ENCODE results near the gene NDUFA7. TPM values are rescaled to one million over a fixed set of nuclear protein-coding genes. Genes with fewer than 3 reads are reported as not detected.

The NDUFA7 gene
- total RNA-seq, 1 experiment from 2014 or later, result 76.4 TPM

DNA sequence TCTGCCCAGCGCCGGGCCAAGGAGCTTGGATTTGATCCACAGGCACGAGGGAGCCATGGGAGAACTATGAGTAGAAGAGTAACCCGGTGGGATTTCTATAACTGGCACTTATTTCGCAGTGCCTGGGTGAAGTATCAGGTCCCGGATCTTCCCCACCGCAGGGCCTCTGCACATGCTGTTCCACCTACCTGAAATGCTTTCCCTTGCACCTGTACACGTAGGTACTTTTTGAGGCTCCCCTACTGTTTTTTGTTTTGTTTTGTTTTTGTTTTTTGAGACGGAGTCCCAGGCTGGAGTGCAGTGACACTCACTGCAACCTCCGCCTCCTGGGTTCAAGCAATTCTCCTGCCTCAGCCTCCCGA, 22.3 kb upstream of the NDUFA7 start (continued):
- TF ChIP-seq, protein P1, sequence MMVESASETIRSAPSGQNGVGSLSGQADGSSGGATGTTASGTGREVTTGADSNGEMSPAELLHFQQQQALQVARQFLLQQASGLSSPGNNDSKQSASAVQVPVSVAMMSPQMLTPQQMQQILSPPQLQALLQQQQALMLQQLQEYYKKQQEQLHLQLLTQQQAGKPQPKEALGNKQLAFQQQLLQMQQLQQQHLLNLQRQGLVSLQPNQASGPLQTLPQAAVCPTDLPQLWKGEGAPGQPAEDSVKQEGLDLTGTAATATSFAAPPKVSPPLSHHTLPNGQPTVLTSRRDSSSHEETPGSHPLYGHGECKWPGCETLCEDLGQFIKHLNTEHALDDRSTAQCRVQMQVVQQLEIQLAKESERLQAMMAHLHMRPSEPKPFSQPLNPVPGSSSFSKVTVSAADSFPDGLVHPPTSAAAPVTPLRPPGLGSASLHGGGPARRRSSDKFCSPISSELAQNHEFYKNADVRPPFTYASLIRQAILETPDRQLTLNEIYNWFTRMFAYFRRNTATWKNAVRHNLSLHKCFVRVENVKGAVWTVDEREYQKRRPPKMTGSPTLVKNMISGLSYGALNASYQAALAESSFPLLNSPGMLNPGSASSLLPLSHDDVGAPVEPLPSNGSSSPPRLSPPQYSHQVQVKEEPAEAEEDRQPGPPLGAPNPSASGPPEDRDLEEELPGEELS (CRISPR knock-in tag; IDR thresholded peaks at IDR 0.05), result no peak
- no peak for TF ChIP-seq ZNF423 (CRISPR knock-in tag; IDR thresholded peaks at IDR 0.05)
- TF ChIP-seq, protein P2, sequence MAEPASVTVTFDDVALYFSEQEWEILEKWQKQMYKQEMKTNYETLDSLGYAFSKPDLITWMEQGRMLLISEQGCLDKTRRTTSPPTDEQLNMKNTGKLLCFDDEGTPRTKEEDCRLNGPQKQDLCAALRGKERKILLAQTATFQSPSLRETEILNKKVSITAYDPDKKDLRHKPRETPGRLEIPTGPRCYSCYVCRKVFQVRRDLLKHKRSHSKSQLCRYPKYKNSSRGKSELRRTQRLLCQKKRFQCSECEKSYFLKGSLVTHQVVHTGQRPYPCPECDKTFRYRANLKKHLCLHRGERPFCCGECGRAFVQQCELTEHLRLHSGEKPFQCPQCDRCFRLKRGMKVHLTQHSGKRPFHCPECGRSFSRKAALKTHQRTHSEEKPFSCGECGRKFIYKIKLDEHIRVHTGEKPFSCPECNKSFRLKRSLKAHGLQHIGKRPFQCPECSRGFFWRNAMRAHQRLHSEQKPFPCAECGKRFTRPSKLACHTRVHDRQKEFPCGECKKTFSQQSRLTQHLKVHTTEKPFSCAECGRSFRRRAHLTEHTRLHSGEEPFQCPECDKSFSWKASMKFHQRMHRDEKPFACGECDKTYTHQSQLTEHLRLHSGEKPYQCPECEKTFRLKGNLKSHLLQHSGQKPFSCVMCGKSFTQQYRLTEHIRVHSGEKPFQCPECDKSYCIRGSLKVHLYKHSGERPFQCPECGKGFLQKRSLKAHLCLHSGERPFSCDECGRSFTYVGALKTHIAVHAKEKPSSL (CRISPR knock-in tag; conservative IDR thresholded peaks at IDR 0.05), result no peak
- TF ChIP-seq ZNF232 (CRISPR knock-in tag; IDR thresholded peaks at IDR 0.05), result no peak
- TF ChIP-seq, protein P3, sequence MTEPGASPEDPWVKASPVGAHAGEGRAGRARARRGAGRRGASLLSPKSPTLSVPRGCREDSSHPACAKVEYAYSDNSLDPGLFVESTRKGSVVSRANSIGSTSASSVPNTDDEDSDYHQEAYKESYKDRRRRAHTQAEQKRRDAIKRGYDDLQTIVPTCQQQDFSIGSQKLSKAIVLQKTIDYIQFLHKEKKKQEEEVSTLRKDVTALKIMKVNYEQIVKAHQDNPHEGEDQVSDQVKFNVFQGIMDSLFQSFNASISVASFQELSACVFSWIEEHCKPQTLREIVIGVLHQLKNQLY (CRISPR knock-in tag; IDR thresholded peaks at IDR 0.05), result no peak
- no peak for TF ChIP-seq IRF2 (CRISPR knock-in tag; IDR thresholded peaks at IDR 0.05; ENCODE audit: borderline replicate concordance, low read depth)
- TF ChIP-seq GTF2I (CRISPR knock-in tag; conservative IDR thresholded peaks at IDR 0.05), result no peak

DNA sequence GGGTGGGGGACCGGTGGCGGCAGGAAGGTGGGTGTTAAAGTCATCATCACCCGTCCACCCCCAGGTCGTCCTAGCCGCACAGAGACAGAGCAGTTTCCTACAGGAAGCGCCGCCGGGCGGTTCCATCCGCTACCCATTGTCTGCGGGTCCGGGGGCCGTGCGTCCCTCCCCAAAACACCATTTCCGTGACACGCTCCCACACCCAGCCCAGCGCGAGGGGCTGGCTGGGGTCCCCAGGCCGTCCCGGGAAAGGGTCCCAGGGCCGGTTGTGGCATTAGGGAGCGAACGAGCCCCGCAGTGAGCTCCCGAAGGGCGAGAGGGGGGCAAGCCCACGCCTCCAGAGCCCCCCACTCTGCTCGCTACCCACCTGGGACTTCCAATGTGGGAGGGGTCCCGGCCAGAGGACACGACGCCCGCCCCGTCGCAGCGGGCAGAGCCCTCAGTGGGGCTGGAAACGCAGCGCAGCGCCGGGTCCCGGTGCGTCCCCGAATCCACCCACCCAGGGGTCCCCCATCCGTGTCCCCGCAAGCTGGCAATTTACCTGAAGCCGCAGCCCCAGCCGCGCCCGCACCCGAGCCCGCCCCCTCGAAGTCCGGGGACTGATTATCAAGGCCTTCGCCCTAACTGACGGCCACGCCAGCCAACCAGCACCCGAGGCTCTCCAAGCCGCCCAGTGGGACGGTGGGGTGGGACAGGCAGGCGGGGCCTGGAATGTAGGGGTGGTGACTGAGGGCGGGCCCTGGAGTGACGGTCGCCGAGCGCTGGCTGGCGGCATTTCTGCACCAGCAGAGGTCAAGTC, 21.7 kb upstream of the NDUFA7 start, which contains the start of gene KANK3:
Gene KANK3, minus strand, starts transcription at position 579 of the 799 bp plus-strand sequence. CDS start 5,434 bp downstream, outside the sequence.
- H3K27ac Mint-ChIP-seq, result no peak within 1 kb of the TSS; the same call in 1 of the 2 replicates
- POLR2A ChIA-PET, result no interaction called here
- no peak for TF ChIP-seq HMGA2 (CRISPR knock-in tag; IDR thresholded peaks at IDR 0.05)
- TF ChIP-seq GTF2I (CRISPR knock-in tag; conservative IDR thresholded peaks at IDR 0.05), result no peak
- TF ChIP-seq TEAD1 (CRISPR knock-in tag; IDR thresholded peaks at IDR 0.05), result peak; percentile 93
- TF ChIP-seq, protein P4, sequence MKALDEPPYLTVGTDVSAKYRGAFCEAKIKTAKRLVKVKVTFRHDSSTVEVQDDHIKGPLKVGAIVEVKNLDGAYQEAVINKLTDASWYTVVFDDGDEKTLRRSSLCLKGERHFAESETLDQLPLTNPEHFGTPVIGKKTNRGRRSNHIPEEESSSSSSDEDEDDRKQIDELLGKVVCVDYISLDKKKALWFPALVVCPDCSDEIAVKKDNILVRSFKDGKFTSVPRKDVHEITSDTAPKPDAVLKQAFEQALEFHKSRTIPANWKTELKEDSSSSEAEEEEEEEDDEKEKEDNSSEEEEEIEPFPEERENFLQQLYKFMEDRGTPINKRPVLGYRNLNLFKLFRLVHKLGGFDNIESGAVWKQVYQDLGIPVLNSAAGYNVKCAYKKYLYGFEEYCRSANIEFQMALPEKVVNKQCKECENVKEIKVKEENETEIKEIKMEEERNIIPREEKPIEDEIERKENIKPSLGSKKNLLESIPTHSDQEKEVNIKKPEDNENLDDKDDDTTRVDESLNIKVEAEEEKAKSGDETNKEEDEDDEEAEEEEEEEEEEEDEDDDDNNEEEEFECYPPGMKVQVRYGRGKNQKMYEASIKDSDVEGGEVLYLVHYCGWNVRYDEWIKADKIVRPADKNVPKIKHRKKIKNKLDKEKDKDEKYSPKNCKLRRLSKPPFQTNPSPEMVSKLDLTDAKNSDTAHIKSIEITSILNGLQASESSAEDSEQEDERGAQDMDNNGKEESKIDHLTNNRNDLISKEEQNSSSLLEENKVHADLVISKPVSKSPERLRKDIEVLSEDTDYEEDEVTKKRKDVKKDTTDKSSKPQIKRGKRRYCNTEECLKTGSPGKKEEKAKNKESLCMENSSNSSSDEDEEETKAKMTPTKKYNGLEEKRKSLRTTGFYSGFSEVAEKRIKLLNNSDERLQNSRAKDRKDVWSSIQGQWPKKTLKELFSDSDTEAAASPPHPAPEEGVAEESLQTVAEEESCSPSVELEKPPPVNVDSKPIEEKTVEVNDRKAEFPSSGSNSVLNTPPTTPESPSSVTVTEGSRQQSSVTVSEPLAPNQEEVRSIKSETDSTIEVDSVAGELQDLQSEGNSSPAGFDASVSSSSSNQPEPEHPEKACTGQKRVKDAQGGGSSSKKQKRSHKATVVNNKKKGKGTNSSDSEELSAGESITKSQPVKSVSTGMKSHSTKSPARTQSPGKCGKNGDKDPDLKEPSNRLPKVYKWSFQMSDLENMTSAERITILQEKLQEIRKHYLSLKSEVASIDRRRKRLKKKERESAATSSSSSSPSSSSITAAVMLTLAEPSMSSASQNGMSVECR (CRISPR knock-in tag; IDR thresholded peaks at IDR 0.05; ENCODE audit: borderline replicate concordance), result no peak
- TF ChIP-seq FOXP1 (CRISPR knock-in tag; IDR thresholded peaks at IDR 0.05; ENCODE audit: borderline replicate concordance), result 0 out of 2 replicates have a peak, but pooled peaks have one; percentile 59
- TF ChIP-seq TEAD4 (CRISPR knock-in tag; IDR thresholded peaks at IDR 0.05), result peak; percentile 94
- peak; percentile 96 for TF ChIP-seq NFYB (CRISPR knock-in tag; conservative IDR thresholded peaks at IDR 0.05; ENCODE audit: low read depth)
- TF ChIP-seq, protein P5, sequence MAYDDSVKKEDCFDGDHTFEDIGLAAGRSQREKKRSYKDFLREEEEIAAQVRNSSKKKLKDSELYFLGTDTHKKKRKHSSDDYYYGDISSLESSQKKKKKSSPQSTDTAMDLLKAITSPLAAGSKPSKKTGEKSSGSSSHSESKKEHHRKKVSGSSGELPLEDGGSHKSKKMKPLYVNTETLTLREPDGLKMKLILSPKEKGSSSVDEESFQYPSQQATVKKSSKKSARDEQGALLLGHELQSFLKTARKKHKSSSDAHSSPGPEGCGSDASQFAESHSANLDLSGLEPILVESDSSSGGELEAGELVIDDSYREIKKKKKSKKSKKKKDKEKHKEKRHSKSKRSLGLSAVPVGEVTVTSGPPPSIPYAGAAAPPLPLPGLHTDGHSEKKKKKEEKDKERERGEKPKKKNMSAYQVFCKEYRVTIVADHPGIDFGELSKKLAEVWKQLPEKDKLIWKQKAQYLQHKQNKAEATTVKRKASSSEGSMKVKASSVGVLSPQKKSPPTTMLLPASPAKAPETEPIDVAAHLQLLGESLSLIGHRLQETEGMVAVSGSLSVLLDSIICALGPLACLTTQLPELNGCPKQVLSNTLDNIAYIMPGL (CRISPR knock-in tag; IDR thresholded peaks at IDR 0.05), result peak; percentile 44; the same call in 1 of the 2 replicates
- TF ChIP-seq, protein P6, sequence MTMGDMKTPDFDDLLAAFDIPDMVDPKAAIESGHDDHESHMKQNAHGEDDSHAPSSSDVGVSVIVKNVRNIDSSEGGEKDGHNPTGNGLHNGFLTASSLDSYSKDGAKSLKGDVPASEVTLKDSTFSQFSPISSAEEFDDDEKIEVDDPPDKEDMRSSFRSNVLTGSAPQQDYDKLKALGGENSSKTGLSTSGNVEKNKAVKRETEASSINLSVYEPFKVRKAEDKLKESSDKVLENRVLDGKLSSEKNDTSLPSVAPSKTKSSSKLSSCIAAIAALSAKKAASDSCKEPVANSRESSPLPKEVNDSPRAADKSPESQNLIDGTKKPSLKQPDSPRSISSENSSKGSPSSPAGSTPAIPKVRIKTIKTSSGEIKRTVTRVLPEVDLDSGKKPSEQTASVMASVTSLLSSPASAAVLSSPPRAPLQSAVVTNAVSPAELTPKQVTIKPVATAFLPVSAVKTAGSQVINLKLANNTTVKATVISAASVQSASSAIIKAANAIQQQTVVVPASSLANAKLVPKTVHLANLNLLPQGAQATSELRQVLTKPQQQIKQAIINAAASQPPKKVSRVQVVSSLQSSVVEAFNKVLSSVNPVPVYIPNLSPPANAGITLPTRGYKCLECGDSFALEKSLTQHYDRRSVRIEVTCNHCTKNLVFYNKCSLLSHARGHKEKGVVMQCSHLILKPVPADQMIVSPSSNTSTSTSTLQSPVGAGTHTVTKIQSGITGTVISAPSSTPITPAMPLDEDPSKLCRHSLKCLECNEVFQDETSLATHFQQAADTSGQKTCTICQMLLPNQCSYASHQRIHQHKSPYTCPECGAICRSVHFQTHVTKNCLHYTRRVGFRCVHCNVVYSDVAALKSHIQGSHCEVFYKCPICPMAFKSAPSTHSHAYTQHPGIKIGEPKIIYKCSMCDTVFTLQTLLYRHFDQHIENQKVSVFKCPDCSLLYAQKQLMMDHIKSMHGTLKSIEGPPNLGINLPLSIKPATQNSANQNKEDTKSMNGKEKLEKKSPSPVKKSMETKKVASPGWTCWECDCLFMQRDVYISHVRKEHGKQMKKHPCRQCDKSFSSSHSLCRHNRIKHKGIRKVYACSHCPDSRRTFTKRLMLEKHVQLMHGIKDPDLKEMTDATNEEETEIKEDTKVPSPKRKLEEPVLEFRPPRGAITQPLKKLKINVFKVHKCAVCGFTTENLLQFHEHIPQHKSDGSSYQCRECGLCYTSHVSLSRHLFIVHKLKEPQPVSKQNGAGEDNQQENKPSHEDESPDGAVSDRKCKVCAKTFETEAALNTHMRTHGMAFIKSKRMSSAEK (CRISPR knock-in tag; IDR thresholded peaks at IDR 0.05; ENCODE audit: borderline replicate concordance), result no peak
- TF ChIP-seq, protein P7, sequence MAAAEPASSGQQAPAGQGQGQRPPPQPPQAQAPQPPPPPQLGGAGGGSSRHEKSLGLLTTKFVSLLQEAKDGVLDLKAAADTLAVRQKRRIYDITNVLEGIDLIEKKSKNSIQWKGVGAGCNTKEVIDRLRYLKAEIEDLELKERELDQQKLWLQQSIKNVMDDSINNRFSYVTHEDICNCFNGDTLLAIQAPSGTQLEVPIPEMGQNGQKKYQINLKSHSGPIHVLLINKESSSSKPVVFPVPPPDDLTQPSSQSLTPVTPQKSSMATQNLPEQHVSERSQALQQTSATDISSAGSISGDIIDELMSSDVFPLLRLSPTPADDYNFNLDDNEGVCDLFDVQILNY (CRISPR knock-in tag; IDR thresholded peaks at IDR 0.05), result 0 out of 2 replicates have a peak, but pooled peaks have one; percentile 13

More for the DNA sequence above, 21.7 kb upstream of the NDUFA7 start, which contains the start of gene KANK3:
- Mint-ChIP-seq H3K36me3 (no peaks in the 10 kb centered on the region), H3K9me3 (no peaks in the 10 kb centered on the region), H3K4me3 (peak within 1 kb of the TSS; percentile 64), H3K27me3 (ENCODE audit: low read depth) (peaks cover 38% of the 10 kb centered on the region), H3K4me1 (peaks cover 22% of the 10 kb centered on the region)
- ATAC-seq (peak; percentile 98), DNase-seq (ENCODE audit: low spot score) (peak; percentile 99)
- CTCF ChIA-PET, result interaction anchor here (0.7 to 4.8 kb wide), 10 partner anchors 9 to 299 kb away, joined by 3 to 39 read pairs (median 4); partner anchors contain the start of gene MARCHF2

Measured in WTC11 (cell line).